NOMO-1 treated with DMSO at 0.1 percent for 48 hours (cell line): Measurements from ENCODE around the gene PLK2.

ENCODE experiments used
- DNase-seq: peaks from one replicate; lab custom pipeline; 2025; ENCODE audit not compliant: unreplicated experiment; lab: John Stamatoyannopoulos, UW

The PLK2 gene

DNA sequence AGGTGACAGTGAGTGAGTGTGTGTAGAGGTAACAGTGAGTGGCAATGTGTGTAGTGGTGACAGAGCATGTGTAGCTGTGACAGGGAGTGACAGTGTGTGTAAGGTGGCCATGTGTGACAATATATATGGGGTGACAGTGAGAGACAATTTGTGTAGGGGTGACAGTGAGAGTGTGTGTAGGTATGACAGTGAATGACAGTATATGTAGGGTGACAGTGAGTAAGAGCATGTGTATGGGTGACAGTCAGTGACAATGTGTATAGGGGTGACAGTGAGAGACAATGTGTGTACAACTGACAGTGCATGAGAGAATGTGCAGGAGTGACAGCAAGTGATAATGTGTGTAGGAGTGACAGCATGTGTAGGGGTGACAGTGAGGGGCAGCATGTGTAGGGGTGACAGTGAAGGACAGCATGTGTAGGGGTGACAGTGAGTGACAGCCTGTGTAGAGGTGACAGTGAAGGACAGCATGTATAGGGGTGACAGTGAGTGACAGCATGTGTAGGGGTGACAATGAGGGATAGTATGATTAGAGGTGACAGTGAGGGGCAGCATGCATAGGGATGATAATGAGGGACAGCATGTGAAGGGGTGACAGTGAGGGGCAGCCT lies 21.3 kb upstream of the PLK2 start:
- DNase-seq = no peak

DNA sequence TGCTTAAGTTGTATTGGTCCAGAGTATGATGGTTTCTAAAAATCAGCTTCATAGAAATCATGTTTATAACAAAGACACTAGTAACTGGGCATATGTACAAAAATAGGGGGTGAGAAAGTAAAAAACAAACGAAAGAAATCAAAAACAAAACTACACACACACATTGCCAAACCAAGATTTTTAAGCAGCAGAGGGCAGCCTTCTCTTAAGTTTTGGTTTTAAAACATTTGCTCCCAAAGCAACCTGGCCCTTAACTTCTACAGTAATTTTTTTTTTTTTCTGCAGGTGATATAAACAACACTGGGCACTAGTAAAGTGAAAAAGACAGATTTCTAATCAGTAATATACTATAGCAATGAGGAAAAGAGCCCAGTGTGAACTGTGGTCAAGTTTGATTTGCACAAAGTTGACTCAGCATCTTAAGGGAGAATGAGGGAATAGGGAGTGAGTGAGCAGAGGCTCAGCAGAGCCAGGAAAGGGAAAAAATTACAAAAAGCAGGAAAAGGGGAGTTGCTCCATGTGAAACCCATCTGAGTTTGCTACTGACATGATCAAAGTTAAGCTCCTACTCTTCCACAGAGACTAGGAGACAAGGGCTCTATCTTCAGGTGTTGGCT lies 18.0 kb upstream of the PLK2 start:
- DNase-seq = peak; percentile 35

DNA sequence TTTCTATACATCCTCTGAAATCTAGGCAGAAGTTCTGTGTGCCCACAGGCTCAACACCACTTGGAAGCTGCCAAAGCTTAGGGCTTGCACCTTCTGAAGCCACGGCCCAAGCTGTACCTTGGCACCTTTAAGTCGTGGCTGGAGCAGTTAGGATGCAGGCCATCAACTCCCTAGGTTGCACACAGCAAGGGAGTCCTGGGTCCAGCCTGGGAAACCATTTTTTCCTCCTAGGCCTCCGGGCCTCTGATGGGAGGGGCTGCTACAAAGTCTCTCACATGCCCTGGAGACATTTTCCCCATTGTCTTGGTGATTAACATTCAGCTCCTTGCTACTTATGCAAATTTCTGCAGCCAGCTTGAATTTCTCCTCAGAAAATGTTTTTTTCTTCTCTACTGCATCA lies 15.5 kb upstream of the PLK2 start:
- no peak for DNase-seq

DNA sequence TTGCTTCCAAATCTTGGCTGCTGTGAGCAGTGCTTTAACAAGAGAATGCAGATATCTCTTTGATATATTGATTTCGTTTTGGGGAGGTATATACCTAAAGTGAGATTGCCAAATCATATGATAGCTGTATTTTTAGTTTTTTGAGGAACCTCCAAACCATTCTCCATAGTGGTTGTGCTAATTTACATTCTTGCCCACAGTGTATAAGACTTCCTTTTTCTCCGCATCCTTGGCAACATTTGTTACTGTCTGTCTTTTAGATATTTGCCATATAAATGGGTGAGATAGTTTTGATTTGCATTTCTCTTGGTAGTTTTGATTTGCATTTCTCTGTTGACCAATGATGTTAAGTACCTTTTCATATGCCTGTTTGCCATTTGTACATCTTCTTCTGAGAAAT lies 10.0 kb upstream of the PLK2 start:
- peak; percentile 87 for DNase-seq

DNA sequence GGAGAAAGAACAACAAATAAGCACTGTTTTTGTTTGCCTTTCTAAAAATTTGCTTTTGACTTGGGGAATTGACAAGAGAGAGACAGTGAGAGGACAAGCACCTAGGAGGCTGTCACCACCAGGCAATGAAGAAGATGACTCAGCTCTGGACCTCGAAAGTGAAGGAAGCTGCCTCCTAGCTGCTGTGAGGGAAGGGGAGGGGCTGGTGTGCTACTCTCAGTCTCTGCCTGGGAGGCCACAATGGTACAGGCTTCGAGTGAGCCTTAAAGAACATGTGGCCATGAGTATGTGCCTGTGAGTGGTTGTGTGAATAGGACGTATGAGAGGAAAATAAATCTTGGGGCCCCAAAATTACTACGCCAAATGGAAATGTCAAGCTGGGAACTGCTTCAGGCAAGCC lies 7.1 kb upstream of the PLK2 start:
- peak; percentile 89 for DNase-seq

DNA sequence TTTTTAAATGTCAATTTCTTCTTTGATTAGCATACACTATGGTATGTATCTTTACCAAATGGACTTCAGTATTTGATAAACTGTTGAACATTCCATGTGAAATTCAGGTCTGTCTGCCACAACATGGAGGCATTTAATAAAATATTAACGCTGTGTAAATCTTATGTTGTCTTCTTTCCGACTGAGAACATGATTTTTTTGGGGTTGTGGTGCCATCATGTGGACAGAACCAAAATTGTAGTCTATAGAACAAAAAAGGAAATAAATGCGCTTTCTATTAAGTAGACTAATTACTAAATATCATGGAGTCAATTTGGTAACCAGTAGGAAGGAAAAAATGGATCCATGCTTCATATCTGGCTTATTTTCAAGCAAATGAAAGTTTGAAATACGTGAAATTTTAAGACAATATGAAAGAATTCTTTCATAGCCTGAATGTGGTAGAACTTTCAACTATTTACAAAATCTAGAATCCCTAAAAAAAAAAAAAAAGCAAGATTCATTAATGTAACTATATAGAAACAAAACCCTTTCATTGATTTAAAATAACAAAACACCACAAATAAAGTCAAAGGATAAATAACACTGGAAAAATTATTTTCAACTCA lies 2.8 kb upstream of the PLK2 start:
- peak; percentile 52 for DNase-seq

DNA sequence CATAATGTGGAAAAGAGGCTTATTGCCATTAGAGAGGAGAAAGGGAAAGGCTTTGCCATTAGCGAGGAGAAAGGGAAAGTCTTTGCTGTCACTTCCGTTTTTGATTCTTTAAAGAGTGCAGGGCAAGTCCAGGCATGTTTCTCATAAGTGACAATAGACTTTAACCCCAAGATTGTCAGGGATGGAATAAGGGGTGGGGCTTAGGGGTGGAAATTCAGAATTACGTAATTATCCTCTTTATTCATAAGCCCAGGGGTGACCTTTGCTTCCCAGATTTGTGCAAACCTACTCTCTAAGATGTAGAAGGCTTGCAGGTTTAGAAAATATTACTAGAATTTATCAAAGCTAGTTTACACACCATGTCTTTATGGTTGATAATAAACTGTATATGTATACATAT lies 2.3 kb upstream of the PLK2 start:
- peak; percentile 98 for DNase-seq

DNA sequence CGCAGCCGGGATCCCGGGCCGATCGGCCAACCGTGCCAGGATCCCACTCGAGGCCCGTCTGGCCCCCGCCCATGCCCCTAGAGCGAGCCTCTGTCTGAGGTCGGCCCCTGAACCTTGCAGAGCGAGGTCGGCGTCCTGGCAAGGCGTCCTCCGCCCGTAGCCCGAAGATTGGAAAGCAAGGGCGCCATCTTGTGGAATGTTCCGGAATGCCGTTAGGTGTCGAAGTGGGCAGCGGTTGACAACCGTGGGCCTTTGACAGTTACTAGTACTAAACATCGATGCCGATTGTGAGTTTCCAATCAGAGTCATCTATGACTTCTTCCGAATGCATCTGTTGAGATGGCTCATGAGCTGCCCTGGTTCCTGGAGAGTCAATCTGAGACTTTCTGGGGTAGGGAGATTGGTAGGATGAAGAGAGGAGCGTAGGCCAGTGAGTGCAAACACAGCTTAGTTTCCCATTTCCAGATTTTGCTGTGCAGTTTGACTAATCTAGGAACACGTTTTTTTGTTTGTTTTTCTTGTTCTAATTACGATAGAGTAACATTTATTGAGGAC lies 923 bp upstream of the PLK2 start:
- DNase-seq = peak; percentile 90

DNA sequence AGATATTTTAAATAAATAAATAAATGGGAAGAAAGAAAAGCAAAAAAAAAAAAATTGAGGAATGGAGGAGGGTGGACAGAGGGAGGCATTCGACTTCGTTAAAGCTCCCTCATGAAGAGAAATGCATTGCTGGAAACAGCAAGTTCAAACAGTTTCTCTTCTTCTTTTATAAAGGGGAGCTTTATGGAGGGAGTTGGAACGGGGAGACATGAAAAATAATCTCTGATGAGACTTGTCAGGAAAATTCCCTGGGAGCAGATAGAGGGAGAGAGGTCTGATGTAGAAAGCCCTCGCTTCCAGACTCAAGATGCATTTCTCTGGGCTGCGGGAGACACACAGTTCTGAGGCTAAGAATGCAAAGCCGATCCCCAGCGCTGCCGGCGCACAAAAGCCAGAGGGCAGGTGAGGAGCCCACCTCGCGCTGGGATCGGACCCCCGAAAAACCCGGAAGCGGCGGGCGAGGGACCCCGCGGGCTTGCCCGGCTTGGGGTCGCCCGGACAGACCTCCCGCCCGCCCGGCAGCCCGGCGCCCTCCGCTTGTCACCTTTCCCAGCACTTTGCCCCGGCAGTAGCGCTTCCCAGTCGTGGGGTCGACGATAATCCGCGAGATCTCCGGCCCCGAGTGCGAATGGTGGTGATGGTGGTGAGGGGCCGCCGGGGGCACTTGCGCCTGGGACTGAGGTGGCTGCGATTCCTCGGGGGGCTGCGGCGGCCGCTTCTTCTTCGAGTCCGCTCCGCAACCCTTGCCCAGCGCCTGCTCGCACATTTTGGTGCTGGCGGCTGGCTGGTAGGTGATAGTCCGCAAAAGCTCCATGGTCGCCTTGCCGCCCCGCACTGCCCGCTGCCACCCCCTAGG lies 512 bp downstream of the PLK2 start:
- DNase-seq = peak; percentile 16

DNA sequence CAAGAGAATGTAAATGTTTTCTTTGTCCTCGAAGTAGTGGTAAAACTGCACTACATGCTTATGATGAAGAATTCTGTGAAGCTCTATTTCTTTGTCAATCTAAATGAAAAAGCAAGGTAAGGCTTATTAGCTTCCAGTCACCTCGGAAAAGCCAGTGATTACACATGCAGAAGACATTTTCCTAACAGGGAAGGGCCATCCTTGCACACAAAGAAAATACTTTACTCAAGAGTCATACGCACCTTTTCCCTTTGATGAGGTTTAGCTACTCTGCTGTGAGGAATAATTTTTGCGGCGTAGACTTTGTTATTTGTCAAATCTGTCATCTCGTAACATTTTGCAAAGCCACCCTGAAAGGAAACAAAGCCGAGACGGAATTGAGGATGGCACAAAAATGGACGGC lies 1.1 kb downstream of the PLK2 start:
- no peak for DNase-seq

DNA sequence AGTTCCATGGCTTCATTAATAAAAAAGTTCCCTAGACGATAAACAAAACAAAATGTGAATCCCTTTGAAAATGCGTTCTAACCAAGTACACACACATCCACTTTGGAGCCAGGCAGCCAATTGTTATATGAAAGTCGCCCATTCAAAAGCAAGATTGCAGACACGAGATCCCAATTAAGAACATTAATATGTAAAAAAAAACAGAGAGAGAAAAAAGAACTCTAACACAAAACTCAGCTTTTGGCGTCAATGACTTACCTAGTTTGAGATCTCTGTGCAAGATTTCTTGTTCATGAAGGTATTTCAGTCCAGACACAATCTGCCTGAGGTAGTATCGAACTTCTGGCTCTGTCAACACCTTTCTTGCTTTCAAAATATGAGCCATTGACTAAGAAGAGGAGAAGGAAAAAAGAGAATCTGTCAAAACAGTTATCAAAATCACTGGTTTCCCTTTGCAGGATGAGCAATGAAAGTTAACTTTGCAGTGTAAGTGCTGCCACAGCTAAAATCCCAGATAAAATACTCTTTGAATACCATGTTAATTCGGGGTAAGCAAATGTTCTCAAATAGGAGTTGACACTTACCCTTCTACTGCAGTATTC lies 1.6 kb downstream of the PLK2 start:
- DNase-seq = no peak

DNA sequence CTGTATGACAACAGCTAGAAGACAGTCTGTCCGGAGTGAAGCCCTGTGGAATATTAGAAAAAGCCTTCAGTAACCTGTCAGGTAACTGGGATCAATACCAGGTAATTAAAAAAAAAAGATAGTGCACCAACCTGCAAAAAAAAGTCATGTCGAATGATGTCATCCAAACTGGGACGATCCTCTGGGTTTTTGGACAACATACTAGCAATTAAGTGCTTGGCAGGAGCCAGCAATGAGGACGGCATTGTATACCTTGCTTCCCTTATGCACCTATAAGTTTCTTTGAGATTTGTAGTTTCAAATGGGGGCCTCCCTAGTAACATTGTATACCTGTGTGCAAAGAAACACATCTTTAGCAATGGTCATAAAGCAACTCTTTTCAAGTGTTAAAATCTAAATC lies 2.8 kb downstream of the PLK2 start:
- DNase-seq = no peak

DNA sequence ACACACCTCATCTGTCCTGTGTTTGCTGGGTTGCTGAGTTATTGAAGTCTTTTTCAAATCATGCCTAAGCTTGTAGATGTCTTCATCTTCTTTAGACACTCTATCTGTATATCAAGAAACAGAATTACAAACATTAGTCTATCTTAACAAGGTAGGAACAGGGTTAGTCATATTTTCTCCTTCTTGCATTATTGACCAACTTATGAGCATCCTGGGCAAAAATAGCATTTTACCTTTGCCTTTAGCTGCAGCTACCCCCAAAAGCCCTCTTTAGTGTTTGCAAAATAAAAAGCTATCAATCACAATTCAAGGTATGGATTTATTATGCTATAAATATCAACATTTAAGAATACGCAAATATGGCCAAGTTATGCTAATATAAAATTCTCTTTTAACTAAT lies 3.4 kb downstream of the PLK2 start:
- no peak for DNase-seq

DNA sequence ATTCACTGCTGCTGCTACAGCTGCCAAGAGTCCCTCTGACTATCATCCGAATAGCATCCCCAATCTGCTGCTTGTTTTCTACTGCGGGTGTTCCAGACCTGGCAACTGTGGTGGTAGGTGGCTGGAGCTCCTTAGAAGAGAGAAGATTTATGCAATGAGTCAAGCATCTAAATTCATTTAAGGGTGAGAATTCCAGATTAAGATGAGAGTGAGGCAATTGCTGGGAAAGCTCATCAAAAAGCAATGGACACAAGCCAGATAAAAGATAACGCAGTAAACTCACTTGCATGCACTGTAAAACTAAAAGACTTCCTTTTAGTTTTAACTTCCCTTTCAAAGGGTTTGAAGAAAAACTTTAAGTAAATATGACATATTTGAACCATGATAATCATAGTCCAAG lies 3.9 kb downstream of the PLK2 start:
- DNase-seq = no peak

DNA sequence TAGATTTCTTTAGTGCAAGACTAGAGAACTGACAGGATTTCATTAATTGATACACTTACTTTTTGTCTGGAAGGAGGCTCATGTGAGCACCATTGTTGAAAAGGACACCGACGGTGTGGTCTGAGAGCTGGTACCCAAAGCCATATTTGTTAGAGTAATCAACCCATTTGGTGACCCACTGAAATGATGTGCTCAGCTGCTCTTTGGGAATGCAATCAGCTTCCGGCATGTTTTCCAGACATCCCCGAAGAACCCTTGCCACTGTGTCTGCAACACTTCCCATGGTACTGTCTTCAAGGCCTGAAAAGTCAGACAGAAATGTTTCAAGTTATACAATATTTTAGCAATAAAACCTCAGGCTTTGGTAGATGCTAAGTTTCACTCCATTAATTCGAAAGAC lies 4.4 kb downstream of the PLK2 start:
- DNase-seq = no peak

DNA sequence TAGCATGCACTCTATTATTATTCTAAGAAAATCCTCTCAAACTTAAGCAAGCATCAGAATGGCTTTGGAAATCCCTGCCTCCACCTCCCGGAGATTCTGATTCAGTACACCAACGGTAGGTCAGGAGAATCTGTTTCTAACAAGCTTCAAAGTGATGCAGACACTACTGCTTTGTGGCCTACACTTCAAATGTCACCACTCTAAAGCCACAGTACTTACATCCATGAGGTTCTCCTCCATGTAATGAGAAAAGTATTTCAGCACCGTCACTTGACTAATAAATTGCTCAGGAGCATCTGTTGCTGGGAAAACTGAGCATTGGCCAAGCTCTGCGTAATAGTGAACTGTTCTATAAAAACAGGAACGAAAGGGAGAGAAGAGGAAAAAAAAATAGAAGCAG lies 4.8 kb downstream of the PLK2 start:
- DNase-seq = no peak

DNA sequence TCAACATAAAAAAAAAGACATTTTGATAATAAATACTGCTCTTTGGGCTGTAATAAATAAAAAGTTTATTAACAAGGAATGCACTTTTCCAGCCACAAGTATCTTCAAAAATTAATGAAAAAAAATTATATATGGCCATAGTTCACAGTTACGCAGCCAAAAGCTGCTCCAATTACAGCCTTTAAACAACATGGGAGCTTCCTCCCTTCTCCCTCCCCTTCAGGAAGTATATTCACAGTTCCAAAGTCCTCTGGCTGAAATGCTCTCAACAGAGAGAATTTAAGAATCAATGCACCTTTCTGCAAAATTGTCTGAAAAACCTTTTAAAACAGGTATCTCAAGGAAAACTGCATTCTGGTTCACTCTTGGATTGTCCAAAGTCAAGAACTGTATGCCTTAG lies 5.9 kb downstream of the PLK2 start:
- no peak for DNase-seq

DNA sequence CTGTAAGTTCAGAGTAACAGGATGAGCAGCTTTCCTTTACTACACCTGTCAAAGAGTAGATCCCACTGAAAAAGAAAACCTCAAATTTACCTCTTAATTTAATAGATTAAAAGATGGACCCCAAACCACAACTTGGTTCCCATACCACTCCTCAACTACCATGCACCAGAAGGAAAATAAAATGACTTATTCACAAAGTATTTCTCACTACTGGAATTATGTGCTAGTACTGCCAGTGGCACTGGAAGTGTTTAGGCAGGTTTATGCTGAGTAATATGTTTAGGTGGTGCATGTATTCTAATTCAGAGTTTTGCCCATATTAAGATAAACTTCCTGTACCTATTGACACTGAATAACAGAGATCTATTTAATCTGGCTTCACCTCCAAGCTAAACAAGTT lies 6.6 kb downstream of the PLK2 start:
- no peak for DNase-seq

DNA sequence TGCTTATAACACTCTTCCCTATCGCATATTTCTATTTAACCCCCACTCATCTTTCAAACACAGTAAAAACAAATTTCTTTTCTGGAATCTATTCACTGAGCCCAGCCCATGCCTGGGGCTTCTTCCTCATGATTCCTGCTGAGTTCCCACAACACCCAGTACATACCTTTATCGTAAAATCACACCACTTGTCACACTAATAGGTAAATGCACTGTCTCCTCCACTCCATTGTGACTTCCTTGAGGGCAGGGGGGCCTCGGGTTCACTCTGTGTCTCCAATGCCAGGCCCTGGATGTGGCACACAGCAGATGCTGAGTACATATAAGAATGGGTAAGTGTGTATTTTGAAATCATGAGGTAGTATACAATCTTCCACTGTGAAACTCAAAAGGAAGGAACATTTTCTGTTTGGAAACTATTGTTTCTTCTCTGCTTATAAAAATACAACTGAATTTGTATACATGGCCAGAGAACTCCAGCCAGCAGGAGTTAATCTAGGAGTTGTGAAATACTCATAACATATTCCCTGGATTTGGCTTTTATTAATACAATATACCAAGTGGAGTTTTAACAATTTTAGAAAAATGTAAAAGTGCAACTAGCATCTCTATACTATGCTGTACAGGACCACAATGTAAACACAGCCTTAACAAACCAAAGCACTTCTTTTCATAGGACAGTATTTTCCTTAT lies 7.2 kb downstream of the PLK2 start:
- DNase-seq = no peak

DNA sequence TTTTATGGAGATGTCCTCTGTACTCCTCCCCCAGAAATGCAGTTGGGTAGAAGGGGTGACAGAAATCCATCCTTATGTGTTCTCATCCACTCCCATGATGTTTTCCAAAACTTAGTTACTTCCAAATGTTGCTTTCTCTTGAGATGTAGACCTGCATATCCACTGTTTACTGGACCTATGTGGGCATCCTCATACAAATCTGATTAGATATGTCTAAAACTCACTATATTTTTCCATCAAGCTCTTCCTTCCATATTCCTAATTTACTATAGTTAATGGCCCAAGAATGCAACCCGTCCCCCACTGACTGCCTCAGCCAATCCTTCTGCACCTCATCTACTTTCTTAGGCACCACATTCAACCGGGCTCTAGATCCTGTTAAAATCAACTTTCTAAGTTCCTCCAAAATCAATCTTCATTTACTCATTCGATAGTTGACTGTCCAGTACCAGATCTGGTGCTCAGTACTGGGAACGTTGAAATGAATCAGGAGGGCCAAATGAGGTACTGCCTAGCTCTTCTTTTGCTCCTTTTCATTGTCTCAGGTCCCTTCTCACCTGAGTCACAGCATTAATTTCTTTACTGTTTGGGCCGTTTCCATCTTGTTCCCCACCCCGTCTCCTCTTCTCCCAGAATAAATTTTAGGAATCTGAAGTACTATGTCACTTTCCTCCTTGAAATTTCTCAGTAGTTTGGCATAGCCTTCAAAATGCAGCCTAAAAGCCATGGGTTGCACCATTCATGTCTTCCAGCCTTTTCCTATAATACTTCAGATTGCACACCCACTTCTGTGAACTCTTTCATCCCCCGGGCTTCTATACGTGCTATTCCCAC lies 7.9 kb downstream of the PLK2 start:
- no peak for DNase-seq
